ENCODE data around the gene MYO10. TPM values are rescaled to one million over a fixed set of nuclear protein-coding genes. Genes with fewer than 3 reads are reported as not detected.

The MYO10 gene
- total RNA-seq, 3 donors from 2014 or later (not counting 1 experiment from before 2014, with no cell fraction given) = 0.83 to 1.2 TPM; not detected in 1

- no peak overlapping the region for H3K27ac ChIP-seq (ENCODE audit: low read length)
- no peak for TF ChIP-seq CTCF (IDR thresholded peaks at IDR 0.05)
- no peak for DNase-seq
- ATAC-seq = no peak
- WGBS (ENCODE audit: insufficient coverage) = no CpG with 5 or more reads among the region's 3 CpGs
- H3K4me3 ChIP-seq (ENCODE audit: low read length) = no peak overlapping the region
- intact Hi-C loops (cut with micrococcal nuclease) = no loop called here
- Mint-ChIP-seq H3K27me3 (ENCODE audit: low read depth in 2 of 2) (no peaks in the 10 kb centered on the region), H3K9me3 (no peaks in the 10 kb centered on the region), H3K4me3 (no peak overlapping the region), H3K36me3 (no peaks in the 10 kb centered on the region), H3K27ac (no peak overlapping the region), H3K4me1 (peaks cover under 1% of the 10 kb centered on the region in 2 donors)
- peaks cover under 1% of the 10 kb centered on the region for H3K4me1 ChIP-seq (ENCODE audit: control insufficient read depth, insufficient read depth, low read length)
- H3K36me3 ChIP-seq (ENCODE audit: control insufficient read depth, insufficient read depth, low read length) = no peaks in the 10 kb centered on the region
- H3K9me3 ChIP-seq (ENCODE audit: control insufficient read depth, insufficient read depth, low read length) = no peaks in the 10 kb centered on the region
- H3K27me3 ChIP-seq (ENCODE audit: control insufficient read depth, insufficient read depth, low read length) = no peaks in the 10 kb centered on the region
These were observed 182.0 kb downstream of the MYO10 start for GRCh38 chr5:16754086-16754485.

DNA sequence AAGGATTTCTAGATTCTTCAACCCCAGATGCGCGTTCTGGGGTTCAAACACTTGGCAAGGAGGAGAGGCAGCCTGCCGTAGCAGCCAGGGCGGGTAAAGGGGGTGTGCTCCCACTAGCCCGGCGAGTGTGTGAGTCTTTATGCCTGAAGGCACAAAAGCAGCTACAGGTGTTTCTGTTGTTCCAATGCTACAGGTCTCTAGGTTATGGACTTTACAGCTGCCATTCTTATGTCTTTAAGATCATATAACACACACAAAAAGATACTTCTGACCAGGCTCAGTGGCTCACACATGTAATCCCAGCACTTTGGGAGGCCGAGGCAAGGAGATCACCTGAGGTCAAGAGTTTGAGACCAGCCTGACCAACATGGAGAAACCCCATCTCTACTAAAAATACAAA, 185.6 kb downstream of the MYO10 start:
- H3K9me3 Mint-ChIP-seq = no peaks in the 10 kb centered on the region
- Histone ChIP-seq H3K27me3 (ENCODE audit: control insufficient read depth, insufficient read depth, low read length) (no peaks in the 10 kb centered on the region), H3K9me3 (ENCODE audit: control insufficient read depth, insufficient read depth, low read length) (no peaks in the 10 kb centered on the region), H3K36me3 (ENCODE audit: control insufficient read depth, insufficient read depth, low read length) (no peaks in the 10 kb centered on the region), H3K4me3 (ENCODE audit: low read length) (no peak overlapping the region), H3K27ac (ENCODE audit: low read length) (no peak overlapping the region), H3K4me1 (ENCODE audit: control insufficient read depth, insufficient read depth, low read length) (no peaks in the 10 kb centered on the region)
- WGBS (ENCODE audit: insufficient coverage) = 92% methylated on average over 7 of the region's 7 CpGs
- no peak for ATAC-seq
- H3K4me1 Mint-ChIP-seq = no peaks in the 10 kb centered on the region
- no peaks in the 10 kb centered on the region for H3K27me3 Mint-ChIP-seq (ENCODE audit: low read depth in 2 of 2)
- H3K4me3 Mint-ChIP-seq = no peak overlapping the region
- H3K36me3 Mint-ChIP-seq = no peaks in the 10 kb centered on the region
- no peak for TF ChIP-seq CTCF (IDR thresholded peaks at IDR 0.05)
- intact Hi-C loops (cut with micrococcal nuclease) = no loop called here
- H3K27ac Mint-ChIP-seq = no peak overlapping the region
- no peak for DNase-seq

GRCh38 chr5:16749626-16750025, 186.5 kb downstream of the MYO10 start:
- Mint-ChIP-seq H3K36me3 (no peaks in the 10 kb centered on the region), H3K4me3 (no peak overlapping the region), H3K4me1 (no peaks in the 10 kb centered on the region), H3K27me3 (ENCODE audit: low read depth in 2 of 2) (no peaks in the 10 kb centered on the region), H3K27ac (no peak overlapping the region), H3K9me3 (no peaks in the 10 kb centered on the region)
- Histone ChIP-seq H3K9me3 (ENCODE audit: control insufficient read depth, insufficient read depth, low read length) (no peaks in the 10 kb centered on the region), H3K4me3 (ENCODE audit: low read length) (no peak overlapping the region), H3K4me1 (ENCODE audit: control insufficient read depth, insufficient read depth, low read length) (no peaks in the 10 kb centered on the region), H3K27me3 (ENCODE audit: control insufficient read depth, insufficient read depth, low read length) (no peaks in the 10 kb centered on the region), H3K27ac (ENCODE audit: low read length) (no peak overlapping the region), H3K36me3 (ENCODE audit: control insufficient read depth, insufficient read depth, low read length) (no peaks in the 10 kb centered on the region)
- DNase-seq (no peak), ATAC-seq (no peak)
- no peak for TF ChIP-seq CTCF (IDR thresholded peaks at IDR 0.05)
- intact Hi-C loops (cut with micrococcal nuclease) = no loop called here
- WGBS (ENCODE audit: insufficient coverage) = 83% methylated on average over 4 of the region's 4 CpGs

GRCh38 chr5:16744164-16744880, 191.8 kb downstream of the MYO10 start:
- no peaks in the 10 kb centered on the region for H3K9me3 ChIP-seq (ENCODE audit: control insufficient read depth, insufficient read depth, low read length)
- no peak overlapping the region for H3K27ac ChIP-seq (ENCODE audit: low read length)
- intact Hi-C loops (cut with micrococcal nuclease) = no loop called here
- TF ChIP-seq CTCF (IDR thresholded peaks at IDR 0.05) = no peak
- H3K4me1 ChIP-seq (ENCODE audit: control insufficient read depth, insufficient read depth, low read length) = no peaks in the 10 kb centered on the region
- DNase-seq (no peak), ATAC-seq (no peak)
- 92% methylated on average over 14 of the region's 15 CpGs for WGBS (ENCODE audit: insufficient coverage)
- H3K27me3 ChIP-seq (ENCODE audit: control insufficient read depth, insufficient read depth, low read length) = no peaks in the 10 kb centered on the region
- no peaks in the 10 kb centered on the region for H3K36me3 ChIP-seq (ENCODE audit: control insufficient read depth, insufficient read depth, low read length)
- Mint-ChIP-seq H3K36me3 (no peaks in the 10 kb centered on the region), H3K27ac (no peak overlapping the region), H3K9me3 (no peaks in the 10 kb centered on the region), H3K27me3 (ENCODE audit: low read depth in 2 of 2) (peaks cover 0 to 6% of the 10 kb centered on the region in 2 donors), H3K4me1 (no peaks in the 10 kb centered on the region), H3K4me3 (no peak overlapping the region)
- H3K4me3 ChIP-seq (ENCODE audit: low read length) = no peak overlapping the region

All from natural killer cell (primary cell).